Right lung (tissue), 5 donors: ENCODE measurements around the gene RBMXL2. TPM values are rescaled to one million over a fixed set of nuclear protein-coding genes. Genes with fewer than 3 reads are reported as not detected.

Experiments used
- polyA plus RNA-seq, 5 donors: library from polyadenylated mRNA; unstranded; fragments of 120-200 nt; gene quantifications; one replicate each; pipeline versions ENCODE4 v1.2.1 to v1.2.3, GENCODE V29; 2013; ENCODE audit warnings: inconsistent platforms in 1 of 5, low replicate concordance in 1 of 5; ENCODE audit not compliant: insufficient read length in 5 of 5, insufficient read depth in 1 of 5

The RBMXL2 gene
- polyA plus RNA-seq, 5 donors: 0.06 to 0.09 TPM; not detected in 3

Other genes with a start within 250 kb of the RBMXL2 start
- not detected for gene OR10A5, start 243.3 kb upstream of the RBMXL2 start, polyA plus RNA-seq
- gene OR10A2, start 225.9 kb upstream of the RBMXL2 start, polyA plus RNA-seq: under 1 TPM in 1 of 5 donors, not detected in 4; 0.04 TPM
- gene OR10A4, start 212.4 kb upstream of the RBMXL2 start, polyA plus RNA-seq: not detected
- gene OR2D2, start 196.5 kb upstream of the RBMXL2 start, polyA plus RNA-seq: not detected
- not detected for gene OR2D3, start 168.0 kb upstream of the RBMXL2 start, polyA plus RNA-seq
- 1 to 10 TPM in 4 of 5 donors, under 1 TPM in 1; 0.77 to 2.4 (median 1.4) TPM for gene ZNF215, start 162.6 kb upstream of the RBMXL2 start, polyA plus RNA-seq
- gene ZNF214, start 68.7 kb upstream of the RBMXL2 start, polyA plus RNA-seq: 10 to 100 TPM in 2 of 5 donors, 1 to 10 TPM in 3; 6.8 to 11.6 (median 9.4) TPM
- gene NLRP14, start 68.5 kb upstream of the RBMXL2 start, polyA plus RNA-seq: under 1 TPM; 0.04 to 0.27 (median 0.24) TPM
- under 1 TPM; 0.12 to 0.16 (median 0.14) TPM for gene SYT9, start 162.9 kb downstream of the RBMXL2 start, polyA plus RNA-seq